Retina (tissue), 1 donor: ENCODE data around the gene RGS9BP.
"Not testable (repeated sequence)": the region's sequence is repeated elsewhere in the genome, so short reads cannot be mapped to it uniquely, and the experiment has no call there.

ENCODE experiments used
- DNase-seq: peaks from one replicate; pipeline ENCODE4 v3.0.0-alpha.2; 2016

Gene RGS9BP, protein sequence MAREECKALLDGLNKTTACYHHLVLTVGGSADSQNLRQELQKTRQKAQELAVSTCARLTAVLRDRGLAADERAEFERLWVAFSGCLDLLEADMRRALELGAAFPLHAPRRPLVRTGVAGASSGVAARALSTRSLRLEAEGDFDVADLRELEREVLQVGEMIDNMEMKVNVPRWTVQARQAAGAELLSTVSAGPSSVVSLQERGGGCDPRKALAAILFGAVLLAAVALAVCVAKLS

DNA sequence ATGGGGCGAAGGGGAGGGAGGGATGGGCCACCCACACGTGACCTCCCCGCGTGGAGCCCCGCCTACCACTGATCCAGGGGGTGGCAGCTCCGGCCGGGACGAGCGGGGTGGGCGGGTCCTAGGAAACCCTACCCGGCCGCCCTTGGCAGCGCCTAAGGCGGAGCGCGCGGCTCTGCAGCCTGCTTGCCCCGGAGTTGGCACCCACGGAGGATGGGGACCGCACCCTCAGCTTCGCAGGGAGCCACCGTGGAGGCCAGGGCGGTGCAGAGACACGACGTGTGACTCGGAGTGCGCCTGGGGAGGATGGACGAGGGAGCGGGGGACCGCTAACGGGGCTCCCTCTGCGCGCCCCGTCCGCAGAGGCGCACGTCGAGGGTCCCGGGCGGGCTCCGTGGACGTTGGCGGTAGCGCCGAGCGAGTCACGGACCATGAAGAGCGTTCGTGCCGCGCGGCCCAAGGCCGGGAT lies at the start of gene RGS9BP:
TSS of gene RGS9BP (plus strand) at position 129 of the 466 bp plus-strand sequence. CDS start 416 bp downstream, outside the sequence.
- DNase-seq, result no peak

DNA sequence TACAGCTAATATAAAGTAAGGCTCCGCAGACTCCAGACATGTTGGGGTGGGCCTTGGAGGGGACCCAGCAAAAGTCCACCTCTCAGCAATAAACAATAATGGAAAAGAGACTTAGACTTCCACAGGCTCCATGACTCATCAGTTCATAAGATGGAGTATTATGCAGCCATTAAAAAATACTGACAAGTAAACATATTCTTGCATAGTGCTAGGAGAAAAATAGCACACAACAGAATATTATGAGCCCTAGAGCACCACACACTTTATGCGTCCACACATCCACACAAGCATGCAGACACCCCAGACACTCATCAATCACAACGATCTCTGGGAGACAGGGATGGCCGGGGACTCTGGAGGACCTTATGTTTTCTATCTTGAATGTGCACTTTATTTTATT lies 48.7 kb upstream of the RGS9BP start:
- DNase-seq, result no peak

DNA sequence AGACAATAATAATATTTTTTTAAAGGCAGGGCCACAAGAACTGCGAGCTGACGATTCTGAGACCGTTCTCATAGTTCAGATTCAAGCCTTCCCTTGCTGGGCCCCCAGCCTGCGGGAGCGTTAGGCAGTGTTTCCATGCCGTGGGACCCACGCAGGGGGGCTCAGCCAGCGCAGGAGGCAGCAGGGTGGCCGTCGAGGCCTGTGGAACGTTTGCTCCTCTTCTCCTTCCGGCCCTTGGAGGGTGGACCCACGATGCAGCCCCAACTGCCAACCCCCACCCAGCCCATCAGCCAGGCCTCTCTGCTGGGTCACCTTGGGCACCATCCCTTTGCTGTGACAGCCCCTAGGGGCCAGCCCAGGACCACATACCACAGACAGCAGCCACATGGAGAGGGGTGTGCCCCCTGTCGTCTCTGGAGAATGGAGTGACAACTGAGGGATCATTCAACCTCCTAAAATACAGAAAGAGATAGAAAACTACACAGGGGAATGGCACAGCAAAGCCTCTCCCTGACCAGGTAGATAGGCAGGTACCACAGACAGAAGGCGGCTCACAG lies 47.9 kb upstream of the RGS9BP start:
- DNase-seq, result no peak

DNA sequence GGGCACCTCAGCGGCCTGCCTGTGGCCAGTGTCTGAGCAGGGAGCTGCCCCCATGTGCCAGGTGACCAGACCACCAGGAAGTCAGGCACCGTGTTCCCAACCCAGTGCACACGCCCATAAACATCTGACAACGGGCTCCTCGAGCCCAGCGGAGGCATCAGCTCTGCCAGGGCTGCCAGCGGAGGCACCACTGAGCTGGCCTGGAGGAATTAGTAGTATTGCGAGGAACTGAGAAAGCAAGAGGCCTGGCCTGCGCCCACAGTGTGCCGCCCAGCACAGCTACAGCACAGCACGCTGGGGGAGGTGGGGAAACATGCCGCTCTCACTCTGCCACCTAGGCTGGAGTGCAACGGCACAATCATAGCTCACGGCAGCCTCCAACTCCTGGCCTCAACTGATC lies 45.3 kb upstream of the RGS9BP start:
- no peak for DNase-seq

DNA sequence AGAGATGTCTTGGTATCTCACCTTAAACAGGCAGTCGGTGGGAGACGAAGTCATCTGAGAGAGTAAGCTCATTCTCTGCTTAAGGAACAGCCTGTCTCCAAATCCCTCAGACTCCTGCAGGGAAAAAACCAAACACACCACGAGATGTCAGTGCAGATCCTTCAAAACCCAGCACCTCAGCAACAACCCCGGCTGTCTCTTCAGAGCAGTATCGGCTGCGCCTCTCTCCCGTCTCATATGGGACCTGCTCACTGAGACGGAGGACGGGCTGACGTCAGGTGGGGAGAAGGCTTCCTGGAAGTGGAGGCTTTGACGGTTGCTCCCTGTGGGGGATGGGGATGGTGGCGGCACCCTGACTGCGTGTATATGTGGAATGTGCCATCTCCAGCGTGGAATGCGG lies 44.3 kb upstream of the RGS9BP start:
- no peak for DNase-seq

DNA sequence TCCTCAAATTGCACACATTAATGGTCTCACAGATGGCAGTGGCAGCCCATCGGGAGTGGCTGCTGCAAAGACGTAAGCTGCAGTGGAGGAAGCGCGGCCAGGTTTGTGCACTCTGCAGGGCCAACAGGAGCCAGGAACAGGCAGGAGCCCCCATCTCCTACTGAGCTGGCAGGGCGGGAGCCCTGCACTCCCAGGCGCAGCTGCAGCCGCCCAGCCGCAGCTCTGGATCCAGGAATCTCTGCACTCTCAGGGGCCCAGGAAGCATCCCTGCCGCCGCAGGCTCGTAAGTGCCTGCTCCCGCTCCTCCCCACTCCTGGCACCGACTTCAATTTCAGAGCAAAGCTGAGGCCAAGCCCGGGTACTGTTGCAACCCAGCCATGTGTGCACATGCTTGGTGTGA lies 38.2 kb upstream of the RGS9BP start:
- no peak for DNase-seq

DNA sequence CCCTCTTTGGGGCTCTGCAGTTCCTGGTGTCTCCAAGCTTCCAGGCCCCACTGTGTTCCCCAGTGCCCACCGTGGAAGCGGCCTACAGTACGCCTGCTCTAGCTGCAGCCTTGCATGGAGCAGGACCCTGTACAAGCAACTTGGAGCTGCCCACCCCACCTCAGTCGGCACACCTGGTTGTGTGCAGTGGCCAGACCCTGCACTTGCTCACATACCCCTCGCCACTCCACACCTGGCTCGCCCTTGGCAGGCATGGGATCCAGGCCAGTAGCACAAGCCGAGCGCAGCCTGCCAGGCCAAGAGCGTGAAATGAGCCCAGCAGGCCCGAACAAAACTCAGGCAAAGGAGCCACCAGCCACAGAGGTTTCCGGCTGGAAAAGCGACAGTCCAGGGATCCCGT lies 37.0 kb upstream of the RGS9BP start:
- DNase-seq, result no peak

DNA sequence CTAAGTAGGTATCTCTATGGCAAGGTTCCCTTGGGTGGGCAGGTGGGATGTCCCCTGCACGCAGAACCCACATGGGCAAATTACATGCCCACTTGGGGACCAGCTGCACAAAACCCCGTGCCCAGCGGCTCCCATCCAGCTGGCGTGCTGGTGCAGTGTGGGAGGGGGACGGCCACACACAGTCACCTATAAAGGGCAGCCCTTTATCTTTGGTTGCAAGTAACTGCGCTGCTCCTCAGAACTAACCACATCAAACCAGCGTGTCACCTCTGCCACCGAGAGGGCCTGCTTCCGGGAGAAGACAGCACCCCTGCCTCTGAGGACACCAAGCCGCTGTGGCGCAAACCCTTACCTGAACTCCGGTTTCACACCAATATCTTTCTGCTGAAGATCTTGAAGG lies 32.9 kb upstream of the RGS9BP start:
- no peak for DNase-seq

DNA sequence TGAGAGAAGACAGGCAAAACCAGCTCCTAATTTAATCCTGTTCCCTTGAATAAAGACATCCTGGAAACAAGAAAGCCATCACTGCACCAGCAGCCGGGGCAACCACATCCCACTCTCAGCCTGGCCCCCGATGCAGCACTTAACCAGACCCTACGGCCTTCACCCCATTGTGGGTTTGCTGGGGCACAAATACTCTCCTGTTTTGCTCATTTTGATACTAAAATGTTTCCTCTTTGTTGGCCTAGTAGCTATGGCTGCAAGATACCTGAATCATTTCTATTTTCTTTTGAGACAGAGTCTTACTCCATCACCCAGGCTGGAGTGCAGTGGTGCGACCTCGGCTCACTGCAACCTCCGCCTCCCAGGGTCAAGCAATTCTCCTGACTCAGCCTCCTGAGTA lies 29.1 kb upstream of the RGS9BP start:
- no peak for DNase-seq

DNA sequence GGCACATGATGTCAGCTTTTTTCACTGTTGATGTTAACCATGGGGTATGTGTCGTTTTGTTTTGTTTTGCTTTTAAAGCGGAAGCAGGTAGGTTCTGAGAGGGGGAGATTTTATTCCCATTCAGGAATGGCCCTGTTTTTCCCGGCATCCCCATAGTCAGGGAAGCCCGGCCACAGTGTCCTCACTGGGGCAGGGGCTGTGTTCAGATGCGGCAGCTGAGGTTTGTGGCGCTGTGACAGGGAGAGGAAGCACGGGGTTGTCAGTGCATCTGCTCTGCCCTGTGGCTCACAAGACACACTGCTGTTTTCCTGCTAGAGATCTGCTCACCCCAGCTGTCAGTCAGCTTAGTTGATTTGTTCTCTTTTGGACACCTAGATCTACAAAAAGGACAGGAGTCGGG lies 28.3 kb upstream of the RGS9BP start:
- DNase-seq, result no peak

DNA sequence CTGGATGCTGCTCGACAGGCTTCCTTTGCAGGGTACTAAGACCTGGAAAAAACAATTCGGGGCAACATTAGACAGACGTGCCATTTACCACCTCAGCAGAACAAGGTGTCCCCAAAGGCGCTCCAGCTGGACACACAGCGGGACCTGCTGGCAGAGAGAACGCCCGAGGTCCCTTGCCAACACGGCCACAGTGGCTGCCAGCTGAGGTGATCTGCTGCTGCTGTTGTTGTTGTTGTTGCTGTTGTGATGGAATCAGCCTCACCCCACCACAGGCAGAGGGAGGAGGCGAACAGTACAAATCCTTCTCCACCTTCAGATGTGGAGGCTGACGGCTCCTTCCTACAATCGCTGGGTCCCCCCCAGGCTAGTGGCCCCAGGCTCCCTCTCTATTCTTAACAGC lies 25.9 kb upstream of the RGS9BP start:
- DNase-seq, result no peak

DNA sequence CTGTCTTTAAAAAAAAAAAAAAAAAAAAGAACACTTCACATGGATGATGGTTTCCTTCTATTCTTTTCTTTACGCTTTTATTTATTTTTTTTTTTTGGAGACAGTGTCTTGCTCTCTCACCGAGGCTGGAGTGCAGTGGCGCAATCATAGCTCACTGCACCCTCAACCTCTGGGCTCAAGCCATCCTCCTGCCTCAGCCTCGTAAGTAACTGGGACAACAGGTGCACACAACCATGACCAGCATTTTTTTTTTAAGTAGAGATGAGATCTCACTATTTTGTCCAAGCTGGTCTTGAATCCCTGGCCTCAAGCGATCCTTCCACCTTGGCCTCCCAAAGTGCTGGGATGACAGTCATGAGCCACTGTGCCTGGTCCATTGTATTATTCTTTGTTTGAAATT lies 25.0 kb upstream of the RGS9BP start:
- no peak for DNase-seq

DNA sequence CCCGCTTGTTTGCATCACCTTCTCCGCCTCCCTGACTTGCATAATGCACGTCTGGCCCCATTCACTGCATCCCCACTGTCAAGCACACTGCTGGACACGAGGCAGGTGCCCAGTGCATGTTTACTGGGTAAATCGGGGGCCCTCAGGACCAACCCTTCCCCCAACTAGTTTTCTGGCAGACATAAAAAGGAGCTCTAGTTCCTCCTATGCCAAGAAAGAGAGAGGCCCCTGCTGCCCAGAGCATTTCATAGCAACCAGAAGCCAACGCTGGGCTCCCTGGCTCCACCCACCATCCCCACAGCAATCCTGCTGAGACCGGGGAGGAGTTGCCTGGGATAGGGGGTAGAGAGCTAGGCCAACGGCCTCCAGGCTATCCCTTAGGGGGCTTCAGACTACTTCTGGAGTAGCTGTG lies 23.9 kb upstream of the RGS9BP start:
- DNase-seq, result peak; percentile 57

DNA sequence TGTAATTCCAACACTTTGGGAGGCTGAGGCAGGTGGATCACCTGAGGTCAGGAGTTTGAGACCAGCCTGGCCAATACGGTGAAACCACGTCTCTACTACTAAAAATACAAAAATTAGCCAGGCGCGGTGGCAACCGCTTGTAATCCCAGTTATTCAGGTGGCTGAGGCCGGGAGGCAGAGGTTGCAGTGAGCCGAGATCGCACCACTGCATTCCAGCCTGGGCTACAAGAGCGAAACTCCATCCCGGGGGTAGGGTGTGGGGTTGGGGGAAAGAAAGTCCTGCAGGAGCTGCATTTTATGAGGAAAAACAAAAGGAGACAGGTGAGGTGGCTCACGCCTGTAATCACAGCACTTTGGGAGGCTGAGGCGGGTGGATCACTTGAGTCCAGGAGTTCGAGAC lies 23.3 kb upstream of the RGS9BP start:
- not testable (repeated sequence) for DNase-seq

DNA sequence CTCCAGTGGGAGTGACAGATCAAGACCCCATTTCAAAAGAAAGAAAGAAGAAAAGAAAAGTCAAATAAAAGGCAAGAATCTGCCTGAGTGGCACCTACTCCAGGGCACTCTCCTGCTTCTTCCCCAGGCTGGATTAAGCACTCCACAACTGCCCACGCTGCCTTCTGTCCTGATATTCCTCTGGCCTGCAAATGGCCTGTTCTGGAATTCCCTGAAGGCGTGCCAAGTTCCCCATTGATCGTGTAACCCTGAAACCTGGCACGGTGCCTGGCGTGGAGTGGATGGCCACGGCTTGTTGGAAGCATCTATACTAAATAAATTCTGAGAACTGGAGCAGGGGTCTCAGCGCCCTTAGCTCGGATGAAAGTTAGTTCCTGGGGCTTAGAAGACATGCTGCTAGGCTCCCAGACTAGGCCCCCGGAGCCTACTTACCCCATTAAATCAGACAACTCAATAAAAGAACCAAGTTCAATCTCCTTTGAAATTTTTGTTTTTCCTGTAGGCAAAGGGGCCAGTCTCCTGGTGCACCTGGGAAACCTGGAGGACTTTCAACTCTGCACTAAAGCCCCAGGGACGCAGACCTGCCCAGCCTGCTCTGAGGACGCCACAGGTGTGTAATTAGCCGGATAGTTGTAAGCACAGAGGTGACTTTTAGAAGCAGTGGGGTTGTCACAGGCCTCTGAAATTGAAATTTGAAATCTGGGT lies 22.6 kb upstream of the RGS9BP start:
- no peak for DNase-seq

DNA sequence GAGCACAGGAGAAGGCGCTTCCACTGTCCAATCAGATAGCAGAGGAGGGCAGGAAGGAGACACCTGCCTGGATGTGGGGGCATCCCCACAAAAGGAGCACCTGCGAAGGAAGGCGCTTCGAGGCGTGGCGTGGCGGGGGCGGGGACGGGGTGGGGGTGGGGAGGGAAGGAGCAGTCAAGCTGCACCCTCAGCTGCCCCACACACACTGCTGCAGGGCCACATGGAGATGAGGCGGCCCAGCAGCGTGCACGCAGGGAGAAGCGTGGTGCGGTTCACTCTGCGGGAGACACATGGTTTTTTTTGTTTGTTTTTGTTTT lies 22.1 kb upstream of the RGS9BP start:
- no peak for DNase-seq

DNA sequence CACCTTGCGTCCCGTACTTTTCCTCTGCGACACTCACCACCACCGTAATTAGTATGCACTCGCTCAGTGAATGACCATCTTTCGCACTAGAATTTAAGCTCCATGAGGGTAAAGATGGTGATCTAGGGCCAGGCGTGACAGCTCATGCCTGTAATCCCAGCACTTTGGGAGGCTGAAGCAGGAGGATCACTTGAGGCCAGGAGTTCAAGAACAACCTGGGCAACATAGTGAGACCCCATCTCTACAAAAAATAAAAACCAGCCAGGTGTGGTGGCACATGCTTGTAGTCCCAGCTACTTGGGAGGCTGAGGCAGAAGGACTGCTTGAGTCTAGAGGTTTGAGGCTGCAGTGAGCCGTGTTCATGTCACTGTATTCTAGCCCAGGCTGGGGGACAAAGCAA lies 19.3 kb upstream of the RGS9BP start:
- not testable (repeated sequence) for DNase-seq

DNA sequence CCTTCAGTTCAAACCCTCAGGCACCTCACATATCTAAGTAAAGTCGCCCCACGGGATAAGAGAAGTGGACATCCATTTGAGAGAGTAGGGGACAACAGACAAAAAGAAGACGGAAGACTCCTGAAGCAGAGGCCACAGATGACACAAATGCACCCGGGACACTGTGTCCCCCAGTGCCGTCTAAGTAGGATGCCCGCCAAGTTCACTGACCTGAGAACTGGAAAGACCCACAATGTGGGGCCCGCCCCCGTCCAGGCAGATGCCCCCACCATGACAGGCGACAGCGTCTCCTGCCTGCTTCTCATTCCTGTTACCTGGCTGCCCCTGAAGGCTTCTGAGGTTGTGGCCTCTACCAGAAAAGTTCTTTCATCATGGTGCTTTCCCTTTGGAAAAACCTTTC lies 17.6 kb upstream of the RGS9BP start:
- no peak for DNase-seq

DNA sequence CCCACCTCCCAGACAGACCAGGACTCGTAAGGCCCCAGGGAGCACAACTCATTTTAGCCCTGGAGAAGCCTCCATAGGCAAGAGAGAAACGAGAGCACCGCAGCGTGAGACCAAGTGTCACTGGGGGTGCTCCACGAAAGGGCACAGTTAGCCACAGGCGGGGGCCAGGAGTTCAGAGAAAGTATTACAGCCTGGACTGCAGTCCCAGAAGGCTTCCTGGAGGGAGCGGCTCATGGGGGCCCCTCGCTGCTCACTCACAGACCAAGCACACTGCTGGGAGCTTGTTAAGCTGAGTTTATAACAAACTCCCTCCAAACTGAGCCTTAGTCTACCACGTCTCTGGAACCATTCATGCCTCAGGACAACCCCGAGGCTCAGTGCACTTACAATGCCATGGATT lies 17.1 kb upstream of the RGS9BP start:
- no peak for DNase-seq

DNA sequence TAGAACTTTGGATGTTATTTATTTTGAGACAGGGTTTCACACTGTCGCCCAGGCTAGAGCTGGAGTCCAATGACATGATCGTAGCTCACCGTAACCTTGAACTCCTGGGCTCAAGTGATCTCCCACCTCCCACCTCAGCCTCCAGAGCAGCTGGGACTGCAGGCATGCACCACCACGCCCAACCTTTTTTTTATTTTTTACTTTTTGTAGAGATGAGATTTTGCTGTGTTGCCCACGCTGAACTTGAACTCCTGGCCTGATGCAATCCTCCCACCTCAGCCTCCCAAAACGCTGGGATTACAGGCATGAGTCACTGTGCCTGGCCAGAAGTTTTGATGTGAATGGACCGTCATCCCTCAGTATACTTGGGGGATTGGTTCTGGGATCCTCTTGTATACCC lies 14.3 kb upstream of the RGS9BP start:
- no peak for DNase-seq

DNA sequence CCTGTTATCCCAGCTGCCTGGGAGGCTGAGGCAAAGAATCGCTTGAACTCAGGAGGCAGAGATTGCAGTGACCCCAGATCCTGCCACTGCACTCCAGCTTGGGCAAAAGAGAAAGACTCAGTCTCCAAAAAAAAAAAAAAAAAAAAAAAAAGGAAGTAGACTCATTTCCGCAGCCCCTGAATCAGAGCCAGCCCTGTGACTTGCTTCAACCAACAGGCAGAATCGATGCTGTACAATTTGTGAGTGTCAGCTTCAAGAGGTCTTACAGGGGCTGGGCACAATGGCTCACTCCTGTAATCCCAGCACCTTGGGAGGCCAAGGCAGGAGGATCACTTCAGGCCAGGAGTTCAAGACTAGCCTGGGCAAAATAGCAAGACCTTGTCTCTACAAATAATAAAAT lies 13.5 kb upstream of the RGS9BP start:
- no peak for DNase-seq

DNA sequence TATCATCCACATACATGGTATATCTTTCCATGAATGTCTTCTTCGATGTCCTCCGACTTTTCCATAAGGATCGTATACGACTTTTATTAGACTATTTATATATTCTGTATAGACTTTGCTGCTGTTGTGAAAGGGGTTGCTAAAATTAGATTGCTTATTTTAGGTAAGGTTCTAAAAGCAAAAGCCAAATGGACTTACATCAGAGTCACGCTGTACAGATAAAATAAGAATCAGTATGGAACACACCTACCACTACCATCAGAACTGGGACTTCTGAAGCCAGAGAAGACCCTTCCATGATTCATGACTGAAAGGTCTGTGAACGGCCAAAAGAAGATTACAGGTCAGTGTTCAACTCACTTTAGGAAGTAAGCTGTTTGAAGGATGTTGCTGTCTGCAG lies 9.6 kb upstream of the RGS9BP start:
- no peak for DNase-seq

DNA sequence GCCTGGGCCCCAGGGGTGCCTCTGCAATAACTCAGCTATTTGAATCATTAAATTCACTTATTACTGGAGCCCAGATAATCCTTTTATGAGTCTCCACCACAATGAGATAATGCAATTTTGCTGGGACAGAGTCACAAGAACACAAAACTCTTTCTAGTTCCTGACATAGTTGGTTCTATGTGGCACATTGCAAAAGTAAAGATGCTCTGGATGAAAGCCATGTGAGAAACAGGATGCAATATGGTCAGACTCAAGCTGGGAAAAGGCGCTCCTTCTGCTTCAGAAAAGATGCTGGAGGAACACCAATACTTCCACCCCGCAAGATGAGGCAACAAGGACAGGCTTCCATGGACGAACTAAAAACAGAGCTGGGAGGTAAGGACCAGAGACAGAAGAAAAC lies 6.3 kb upstream of the RGS9BP start:
- DNase-seq, result no peak

DNA sequence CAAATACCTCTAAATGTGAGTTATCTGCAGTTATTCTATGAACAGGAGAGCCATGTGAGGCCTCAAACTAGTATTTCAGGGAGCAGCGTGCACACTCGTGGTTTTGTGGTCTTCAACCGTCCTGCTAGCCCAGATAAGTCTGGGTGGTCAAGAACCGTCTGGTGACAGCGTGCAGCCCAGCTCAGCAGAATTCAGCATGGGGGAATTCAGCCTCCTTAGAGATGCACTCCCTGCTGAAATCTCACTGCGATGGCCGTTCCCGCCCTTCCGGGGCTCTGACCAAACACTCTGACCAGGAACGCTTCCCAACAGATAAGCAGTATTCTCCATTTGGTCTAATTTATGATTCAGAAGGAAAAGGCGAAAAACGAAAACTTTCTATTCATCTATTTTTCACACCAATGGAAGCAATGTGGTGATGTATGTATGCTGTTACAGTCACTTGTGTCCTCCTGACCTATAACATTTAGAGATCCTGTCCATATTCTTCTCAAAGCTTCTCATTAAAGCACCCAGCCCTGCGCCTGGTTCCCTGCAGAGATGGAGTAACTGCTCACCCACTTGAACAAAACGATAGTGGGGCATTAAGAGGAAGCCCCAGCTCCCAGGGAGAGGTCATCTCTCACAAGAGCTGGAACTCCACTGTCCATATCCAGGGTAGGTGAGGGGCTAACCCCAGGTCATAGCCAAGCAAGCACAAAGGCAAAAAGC lies 3.6 kb upstream of the RGS9BP start:
- no peak for DNase-seq
